Calu3 (cell line): ENCODE results near the gene NARS2. TPM values are rescaled to one million over a fixed set of nuclear protein-coding genes. Genes with fewer than 3 reads are reported as not detected.

Source experiments
- BruUV-seq: library from RNA; stranded (reverse); fragments of 400-500 nt; replicated peaks from 2 replicates; lab custom pipeline; 2021; lab: Mats Ljungman, UMichigan
- CTCF ChIA-PET: fragments of 300-600 bp; sonication (Branson Sonifier 250); formaldehyde crosslinking; loops from one replicate; lab custom pipeline; 2022; ENCODE audit warnings: antibody characterized with exemption; lab: Charles Lee
- DNase-seq: peaks from one replicate; pipeline ENCODE4 v3.0.0; 2022
- H3K27ac Mint-ChIP-seq: one replicate; pipeline ENCODE4 v1.8.0; 2022; ENCODE audit warnings: mixed read lengths; ENCODE audit not compliant: unreplicated experiment
- H3K27me3 Mint-ChIP-seq: one replicate; pipeline ENCODE4 v1.8.0; 2022; ENCODE audit warnings: mixed read lengths; ENCODE audit not compliant: unreplicated experiment
- H3K36me3 Mint-ChIP-seq: one replicate; pipeline ENCODE4 v1.8.0; 2022; ENCODE audit warnings: mild to moderate bottlenecking, moderate library complexity, mixed read lengths; ENCODE audit not compliant: insufficient read depth, unreplicated experiment
- H3K4me1 Mint-ChIP-seq: one replicate; pipeline ENCODE4 v1.8.0; 2022; ENCODE audit warnings: mild to moderate bottlenecking, low read depth, mixed read lengths; ENCODE audit not compliant: unreplicated experiment
- H3K4me3 Mint-ChIP-seq: one replicate; pipeline ENCODE4 v1.8.0; 2022; ENCODE audit warnings: mild to moderate bottlenecking, low read depth, moderate library complexity, mixed read lengths; ENCODE audit not compliant: unreplicated experiment
- H3K9me3 Mint-ChIP-seq: one replicate; pipeline ENCODE4 v1.8.0; 2022; ENCODE audit warnings: low read depth, mixed read lengths; ENCODE audit not compliant: unreplicated experiment
- CTCF ChIP-seq: fragments of 200-600 bp; IDR thresholded peaks from one replicate; pipeline ENCODE4 v1.8.0; 2022; ENCODE audit warnings: antibody characterized with exemption; ENCODE audit not compliant: unreplicated experiment
- intact Hi-C: fragments of 100-400 bp; cut with micrococcal nuclease; formaldehyde crosslinking; loops from one replicate; pipeline ENCODE4 v1.10.0; 2022; ENCODE audit not compliant: unreplicated experiment
- total RNA-seq: library from RNA; stranded (reverse); gene quantifications from 2 replicates; pipeline ENCODE4 v1.2.3, GENCODE V29; 2022

NARS2 gene
- total RNA-seq, 1 experiment from 2014 or later = 17.8 TPM

GRCh38 chr11:78429209-78429608, 145.5 kb downstream of the NARS2 start:
- CTCF ChIA-PET = no interaction called here
- Mint-ChIP-seq H3K9me3 (no peaks in the 10 kb centered on the region), H3K36me3 (no peaks in the 10 kb centered on the region), H3K27me3 (no peaks in the 10 kb centered on the region), H3K27ac (no peak overlapping the region), H3K4me1 (no peaks in the 10 kb centered on the region), H3K4me3 (no peak overlapping the region)
- no peak for TF ChIP-seq CTCF
- no peak for DNase-seq
- intact Hi-C loops = no loop called here
- BruUV-seq = no TSS peak

DNA sequence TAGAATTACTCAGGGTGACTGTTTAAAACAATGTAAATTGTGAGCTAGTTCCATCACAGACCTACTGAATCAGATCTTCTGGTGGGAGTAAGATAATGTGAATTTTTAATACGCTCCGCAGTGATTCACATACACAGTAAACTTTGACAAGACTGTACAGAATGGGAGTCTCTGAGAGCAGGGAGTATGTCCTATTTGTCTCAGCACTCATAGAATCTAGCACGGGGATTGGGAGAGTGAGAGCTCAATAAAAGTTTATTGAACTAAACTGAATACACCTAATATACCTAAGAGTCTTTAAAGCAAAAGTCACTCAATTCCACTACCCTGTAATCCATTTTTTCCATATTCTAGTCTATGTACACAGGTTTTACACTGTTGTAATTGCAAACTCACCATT, 145.9 kb downstream of the NARS2 start:
- intact Hi-C loops = no loop called here
- CTCF ChIA-PET = no interaction called here
- BruUV-seq = no TSS peak
- no peak for TF ChIP-seq CTCF
- Mint-ChIP-seq H3K4me3 (no peak overlapping the region), H3K4me1 (no peaks in the 10 kb centered on the region), H3K27ac (no peak overlapping the region), H3K9me3 (no peaks in the 10 kb centered on the region), H3K36me3 (no peaks in the 10 kb centered on the region), H3K27me3 (no peaks in the 10 kb centered on the region)
- DNase-seq = no peak

DNA sequence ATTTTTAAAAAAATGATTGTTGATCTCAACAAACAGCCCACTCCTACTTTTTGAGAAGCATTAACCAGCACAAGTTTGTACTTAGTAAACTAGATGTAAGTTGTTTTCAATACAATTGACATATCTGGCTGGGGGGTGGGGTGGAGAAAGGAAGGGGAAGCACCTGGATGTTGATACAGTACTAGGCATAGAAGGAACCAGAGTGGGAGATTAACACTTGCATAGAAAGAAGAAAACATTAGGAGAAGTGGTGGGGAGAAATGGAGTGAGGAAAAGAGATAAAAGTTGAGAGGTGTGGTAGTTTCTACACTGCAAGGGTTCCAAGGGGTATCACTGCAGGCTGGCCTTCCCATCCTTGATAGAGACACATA, 146.4 kb downstream of the NARS2 start:
- no peaks in the 10 kb centered on the region for H3K36me3 Mint-ChIP-seq
- CTCF ChIA-PET = no interaction called here
- DNase-seq = no peak
- no peaks in the 10 kb centered on the region for H3K9me3 Mint-ChIP-seq
- no peak overlapping the region for H3K4me3 Mint-ChIP-seq
- H3K4me1 Mint-ChIP-seq = no peaks in the 10 kb centered on the region
- BruUV-seq = no TSS peak
- no peak overlapping the region for H3K27ac Mint-ChIP-seq
- no peaks in the 10 kb centered on the region for H3K27me3 Mint-ChIP-seq
- no peak for TF ChIP-seq CTCF
- intact Hi-C loops = no loop called here

- BruUV-seq = no TSS peak
- CTCF ChIA-PET = no interaction called here
- DNase-seq = no peak
- intact Hi-C loops = no loop called here
- Mint-ChIP-seq H3K27ac (no peak overlapping the region), H3K4me3 (no peak overlapping the region), H3K4me1 (no peaks in the 10 kb centered on the region), H3K36me3 (no peaks in the 10 kb centered on the region), H3K9me3 (no peaks in the 10 kb centered on the region), H3K27me3 (no peaks in the 10 kb centered on the region)
- TF ChIP-seq CTCF = no peak
Measured at GRCh38 chr11:78427615-78428265, 146.9 kb downstream of the NARS2 start.
